H1 (cell line): ENCODE data around the gene DNAJC17. TPM values are rescaled to one million over a fixed set of nuclear protein-coding genes. Genes with fewer than 3 reads are reported as not detected.

ENCODE experiments used
- SIN3A ChIP-seq, 2 experiments: IDR thresholded peaks in 1 of 2; conservative IDR thresholded peaks in 1 of 2; 2 replicates each; pipeline ENCODE4 v1.6.1; 2011 to 2012; ENCODE audit warnings: low read length in 2 of 2, improper control_type of control experiment in 1 of 2, low read depth in 1 of 2, mild to moderate bottlenecking in 1 of 2
- YY1 ChIP-seq: IDR thresholded peaks from 2 replicates; pipeline ENCODE4 v1.6.1; 2011; ENCODE audit warnings: low read depth, mild to moderate bottlenecking, low read length
- polyA plus RNA-seq, 7 experiments: library from polyadenylated mRNA; depleted of rRNA in 3 of 7; stranded (reverse) in 5 of 7; unstranded in 2 of 7; fragments of >200 nt in 5 of 7; fragments of 200-250 nt in 2 of 7; gene quantifications; 1 replicate in 5 of 7; 2 replicates in 1 of 7; 4 replicates in 1 of 7; pipeline versions ENCODE4 v1.2.1 to v1.2.3, GENCODE V29; 2011 to 2013; ENCODE audit warnings: missing spikeins in 2 of 7, mixed read lengths in 2 of 7
- total RNA-seq: library from RNA; stranded (reverse); fragmentation: NEBNext Ultra II Directional; extraction: Animal tissue kit (Norgen Biotek cat#: 25700); gene quantifications from 2 replicates; pipeline ENCODE4 v1.2.1, GENCODE V29; 2021
- TF ChIP-seq, protein P1 (sequence below): fragments of 300-600 bp; sonication (generic); IDR thresholded peaks from 2 replicates; pipeline ENCODE4 v1.7.1; 2012; ENCODE audit warnings: low read length, moderate library complexity, mild to moderate bottlenecking, inconsistent platforms; ENCODE audit not compliant: insufficient replicate concordance

The DNAJC17 gene
- total and polyA plus RNA-seq, 2 of the 8 experiments (the other 6 are each of a cell fraction or from before 2014, with no cell fraction given): 39.5 to 45.4 TPM

DNA sequence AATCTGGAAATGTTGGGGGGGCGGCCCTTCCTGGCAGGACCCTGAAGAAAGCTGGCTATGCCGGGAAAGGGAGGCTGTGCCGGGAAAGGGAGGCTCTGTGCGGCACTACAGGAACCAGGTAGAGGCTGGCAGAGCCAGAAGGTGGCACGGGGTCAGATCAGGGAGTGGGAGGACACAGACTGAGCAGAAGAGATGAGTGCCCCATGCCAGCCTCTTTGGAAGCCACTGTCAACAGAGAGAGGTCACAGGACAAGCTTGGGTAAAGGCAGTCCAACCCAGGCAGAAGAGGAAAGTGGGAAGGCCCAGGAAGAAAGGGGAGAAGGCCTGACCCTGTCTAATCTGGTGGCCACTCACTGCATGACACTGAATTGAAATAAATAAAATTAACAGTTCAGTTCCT, 36.0 kb downstream of the DNAJC17 start (continued):
- TF ChIP-seq, protein P1, sequence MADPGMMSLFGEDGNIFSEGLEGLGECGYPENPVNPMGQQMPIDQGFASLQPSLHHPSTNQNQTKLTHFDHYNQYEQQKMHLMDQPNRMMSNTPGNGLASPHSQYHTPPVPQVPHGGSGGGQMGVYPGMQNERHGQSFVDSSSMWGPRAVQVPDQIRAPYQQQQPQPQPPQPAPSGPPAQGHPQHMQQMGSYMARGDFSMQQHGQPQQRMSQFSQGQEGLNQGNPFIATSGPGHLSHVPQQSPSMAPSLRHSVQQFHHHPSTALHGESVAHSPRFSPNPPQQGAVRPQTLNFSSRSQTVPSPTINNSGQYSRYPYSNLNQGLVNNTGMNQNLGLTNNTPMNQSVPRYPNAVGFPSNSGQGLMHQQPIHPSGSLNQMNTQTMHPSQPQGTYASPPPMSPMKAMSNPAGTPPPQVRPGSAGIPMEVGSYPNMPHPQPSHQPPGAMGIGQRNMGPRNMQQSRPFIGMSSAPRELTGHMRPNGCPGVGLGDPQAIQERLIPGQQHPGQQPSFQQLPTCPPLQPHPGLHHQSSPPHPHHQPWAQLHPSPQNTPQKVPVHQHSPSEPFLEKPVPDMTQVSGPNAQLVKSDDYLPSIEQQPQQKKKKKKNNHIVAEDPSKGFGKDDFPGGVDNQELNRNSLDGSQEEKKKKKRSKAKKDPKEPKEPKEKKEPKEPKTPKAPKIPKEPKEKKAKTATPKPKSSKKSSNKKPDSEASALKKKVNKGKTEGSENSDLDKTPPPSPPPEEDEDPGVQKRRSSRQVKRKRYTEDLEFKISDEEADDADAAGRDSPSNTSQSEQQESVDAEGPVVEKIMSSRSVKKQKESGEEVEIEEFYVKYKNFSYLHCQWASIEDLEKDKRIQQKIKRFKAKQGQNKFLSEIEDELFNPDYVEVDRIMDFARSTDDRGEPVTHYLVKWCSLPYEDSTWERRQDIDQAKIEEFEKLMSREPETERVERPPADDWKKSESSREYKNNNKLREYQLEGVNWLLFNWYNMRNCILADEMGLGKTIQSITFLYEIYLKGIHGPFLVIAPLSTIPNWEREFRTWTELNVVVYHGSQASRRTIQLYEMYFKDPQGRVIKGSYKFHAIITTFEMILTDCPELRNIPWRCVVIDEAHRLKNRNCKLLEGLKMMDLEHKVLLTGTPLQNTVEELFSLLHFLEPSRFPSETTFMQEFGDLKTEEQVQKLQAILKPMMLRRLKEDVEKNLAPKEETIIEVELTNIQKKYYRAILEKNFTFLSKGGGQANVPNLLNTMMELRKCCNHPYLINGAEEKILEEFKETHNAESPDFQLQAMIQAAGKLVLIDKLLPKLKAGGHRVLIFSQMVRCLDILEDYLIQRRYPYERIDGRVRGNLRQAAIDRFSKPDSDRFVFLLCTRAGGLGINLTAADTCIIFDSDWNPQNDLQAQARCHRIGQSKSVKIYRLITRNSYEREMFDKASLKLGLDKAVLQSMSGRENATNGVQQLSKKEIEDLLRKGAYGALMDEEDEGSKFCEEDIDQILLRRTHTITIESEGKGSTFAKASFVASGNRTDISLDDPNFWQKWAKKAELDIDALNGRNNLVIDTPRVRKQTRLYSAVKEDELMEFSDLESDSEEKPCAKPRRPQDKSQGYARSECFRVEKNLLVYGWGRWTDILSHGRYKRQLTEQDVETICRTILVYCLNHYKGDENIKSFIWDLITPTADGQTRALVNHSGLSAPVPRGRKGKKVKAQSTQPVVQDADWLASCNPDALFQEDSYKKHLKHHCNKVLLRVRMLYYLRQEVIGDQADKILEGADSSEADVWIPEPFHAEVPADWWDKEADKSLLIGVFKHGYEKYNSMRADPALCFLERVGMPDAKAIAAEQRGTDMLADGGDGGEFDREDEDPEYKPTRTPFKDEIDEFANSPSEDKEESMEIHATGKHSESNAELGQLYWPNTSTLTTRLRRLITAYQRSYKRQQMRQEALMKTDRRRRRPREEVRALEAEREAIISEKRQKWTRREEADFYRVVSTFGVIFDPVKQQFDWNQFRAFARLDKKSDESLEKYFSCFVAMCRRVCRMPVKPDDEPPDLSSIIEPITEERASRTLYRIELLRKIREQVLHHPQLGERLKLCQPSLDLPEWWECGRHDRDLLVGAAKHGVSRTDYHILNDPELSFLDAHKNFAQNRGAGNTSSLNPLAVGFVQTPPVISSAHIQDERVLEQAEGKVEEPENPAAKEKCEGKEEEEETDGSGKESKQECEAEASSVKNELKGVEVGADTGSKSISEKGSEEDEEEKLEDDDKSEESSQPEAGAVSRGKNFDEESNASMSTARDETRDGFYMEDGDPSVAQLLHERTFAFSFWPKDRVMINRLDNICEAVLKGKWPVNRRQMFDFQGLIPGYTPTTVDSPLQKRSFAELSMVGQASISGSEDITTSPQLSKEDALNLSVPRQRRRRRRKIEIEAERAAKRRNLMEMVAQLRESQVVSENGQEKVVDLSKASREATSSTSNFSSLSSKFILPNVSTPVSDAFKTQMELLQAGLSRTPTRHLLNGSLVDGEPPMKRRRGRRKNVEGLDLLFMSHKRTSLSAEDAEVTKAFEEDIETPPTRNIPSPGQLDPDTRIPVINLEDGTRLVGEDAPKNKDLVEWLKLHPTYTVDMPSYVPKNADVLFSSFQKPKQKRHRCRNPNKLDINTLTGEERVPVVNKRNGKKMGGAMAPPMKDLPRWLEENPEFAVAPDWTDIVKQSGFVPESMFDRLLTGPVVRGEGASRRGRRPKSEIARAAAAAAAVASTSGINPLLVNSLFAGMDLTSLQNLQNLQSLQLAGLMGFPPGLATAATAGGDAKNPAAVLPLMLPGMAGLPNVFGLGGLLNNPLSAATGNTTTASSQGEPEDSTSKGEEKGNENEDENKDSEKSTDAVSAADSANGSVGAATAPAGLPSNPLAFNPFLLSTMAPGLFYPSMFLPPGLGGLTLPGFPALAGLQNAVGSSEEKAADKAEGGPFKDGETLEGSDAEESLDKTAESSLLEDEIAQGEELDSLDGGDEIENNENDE: no peak
- TF ChIP-seq YY1: no peak
- no peak for TF ChIP-seq SIN3A (conservative IDR thresholded peaks at IDR 0.05 in 1 of 2, IDR thresholded peaks at IDR 0.05 in 1 of 2; ENCODE audit: low read depth in 1 of 2, low read length in 2 of 2)
